HG03520 (cell line): ENCODE data around the gene RNF13.
"Not testable (repeated sequence)": the region's sequence is repeated elsewhere in the genome, so short reads cannot be mapped to it uniquely, and the experiment has no call there.

Experiments
- ATAC-seq: cut with Tn5 transposase; IDR thresholded peaks from one replicate; pipeline ENCODE4 v1.9.1; 2021; ENCODE audit warnings: mild to moderate bottlenecking, moderate library complexity; ENCODE audit not compliant: unreplicated experiment

Gene RNF13

GRCh38 chr3:149894205-149894604 is 81.2 kb downstream of the RNF13 start:
- no peak for ATAC-seq

GRCh38 chr3:149895339-149895738 is 82.3 kb downstream of the RNF13 start:
- ATAC-seq: no peak

GRCh38 chr3:149895769-149896168 is 82.8 kb downstream of the RNF13 start:
- ATAC-seq: no peak

- no peak for ATAC-seq
Measured at GRCh38 chr3:149898771-149899170, 85.8 kb downstream of the RNF13 start.

- no peak for ATAC-seq
Measured at GRCh38 chr3:149900322-149900721, 87.3 kb downstream of the RNF13 start.

- ATAC-seq: no peak
Measured at GRCh38 chr3:149901770-149902169, 88.8 kb downstream of the RNF13 start.

- ATAC-seq: no peak
Measured at GRCh38 chr3:149902498-149903139, 89.6 kb downstream of the RNF13 start.

- ATAC-seq: no peak
Measured at GRCh38 chr3:149906036-149906435, 93.0 kb downstream of the RNF13 start.

- no peak for ATAC-seq
Measured at GRCh38 chr3:149908424-149908957, 95.5 kb downstream of the RNF13 start.

- no peak for ATAC-seq
Measured at GRCh38 chr3:149909923-149910322, 96.9 kb downstream of the RNF13 start.

- no peak for ATAC-seq
Measured at GRCh38 chr3:149917124-149917667, 104.2 kb downstream of the RNF13 start.

GRCh38 chr3:149919509-149919908 is 106.5 kb downstream of the RNF13 start:
- no peak for ATAC-seq

GRCh38 chr3:149920119-149920518 is 107.1 kb downstream of the RNF13 start:
- ATAC-seq: no peak

- ATAC-seq: no peak
Measured at GRCh38 chr3:149933008-149933407, 120.0 kb downstream of the RNF13 start.

GRCh38 chr3:149933858-149934257 is 120.8 kb downstream of the RNF13 start:
- no peak for ATAC-seq

- ATAC-seq: no peak
Measured at GRCh38 chr3:149934524-149934923, 121.5 kb downstream of the RNF13 start.

- peak; percentile 84 for ATAC-seq
Measured at GRCh38 chr3:149936812-149937230, 123.8 kb downstream of the RNF13 start.

GRCh38 chr3:149938392-149939055 is 125.5 kb downstream of the RNF13 start:
- ATAC-seq: not testable (repeated sequence)

- ATAC-seq: no peak
Measured at GRCh38 chr3:149941186-149941585, 128.2 kb downstream of the RNF13 start.

- no peak for ATAC-seq
Measured at GRCh38 chr3:149941946-149942345, 128.9 kb downstream of the RNF13 start.

- ATAC-seq: no peak
Measured at GRCh38 chr3:149942409-149942808, 129.4 kb downstream of the RNF13 start.

GRCh38 chr3:149943966-149944365 is 131.0 kb downstream of the RNF13 start:
- ATAC-seq: not testable (repeated sequence)
